Measurements from ENCODE around the gene ZFP14.
"Not testable (repeated sequence)": the region's sequence is repeated elsewhere in the genome, so short reads cannot be mapped to it uniquely, and the experiment has no call there.

Gene ZFP14

GRCh38 chr19:36363845-36364244 lies 15.2 kb downstream of the ZFP14 start:
- Histone ChIP-seq H3K79me2 (ENCODE audit: control insufficient read depth, low read length) (no peaks in the 10 kb centered on the region), H3K4me2 (ENCODE audit: low read length) (no peak overlapping the region), H3K9me3 (ENCODE audit: control insufficient read depth, insufficient read depth, low read length) (no peaks in the 10 kb centered on the region), H3K9me2 (replicated peaks; ENCODE audit: control insufficient read depth, low read length) (no peaks in the 10 kb centered on the region), H3K27me3 (ENCODE audit: control insufficient read depth, low read length) (no peaks in the 10 kb centered on the region), H4K20me1 (ENCODE audit: control insufficient read depth, insufficient read depth, low read depth, low read length) (no peaks in the 10 kb centered on the region), H3K4me1 (ENCODE audit: control insufficient read depth, low read length) (no peaks in the 10 kb centered on the region), H3F3A (ENCODE audit: control insufficient read depth, insufficient read depth) (no peaks in the 10 kb centered on the region), H3K36me3 (ENCODE audit: control insufficient read depth, low read length) (peaks cover 4% of the 10 kb centered on the region; the same call in 1 of the 2 replicates), H3K4me3 (ENCODE audit: low read length) (no peak overlapping the region), H3K27ac (ENCODE audit: low read depth, low read length) (no peak overlapping the region)
- TF ChIP-seq CTCF (IDR thresholded peaks at IDR 0.05; ENCODE audit: low read depth, low read length, poor library complexity, severe bottlenecking) (no peak), EZH2phosphoT487 (IDR thresholded peaks at IDR 0.05; ENCODE audit: borderline replicate concordance, low read length) (no peak)

- no peaks in the 10 kb centered on the region for H3F3A ChIP-seq (ENCODE audit: control insufficient read depth, insufficient read depth)
- H3K9me2 ChIP-seq (replicated peaks; ENCODE audit: control insufficient read depth, low read length) = no peaks in the 10 kb centered on the region
- H3K4me3 ChIP-seq (ENCODE audit: low read length) = no peak overlapping the region
- H3K9me3 ChIP-seq (ENCODE audit: control insufficient read depth, insufficient read depth, low read length) = peaks cover 28% of the 10 kb centered on the region
- no peak overlapping the region for H3K27ac ChIP-seq (ENCODE audit: low read depth, low read length)
- TF ChIP-seq EZH2phosphoT487 (IDR thresholded peaks at IDR 0.05; ENCODE audit: borderline replicate concordance, low read length) = no peak
- no peaks in the 10 kb centered on the region for H3K4me1 ChIP-seq (ENCODE audit: control insufficient read depth, low read length)
- no peaks in the 10 kb centered on the region for H3K36me3 ChIP-seq (ENCODE audit: control insufficient read depth, low read length)
- H3K79me2 ChIP-seq (ENCODE audit: control insufficient read depth, low read length) = no peaks in the 10 kb centered on the region
- H4K20me1 ChIP-seq (ENCODE audit: control insufficient read depth, insufficient read depth, low read depth, low read length) = no peaks in the 10 kb centered on the region
- no peaks in the 10 kb centered on the region for H3K27me3 ChIP-seq (ENCODE audit: control insufficient read depth, low read length)
- no peak overlapping the region for H3K4me2 ChIP-seq (ENCODE audit: low read length)
These were observed 38.1 kb downstream of the ZFP14 start for GRCh38 chr19:36340786-36341372.

GRCh38 chr19:36331353-36332228 lies 47.4 kb downstream of the ZFP14 start:
- peaks cover 18% of the 10 kb centered on the region for H3K4me1 ChIP-seq (ENCODE audit: control insufficient read depth, low read length)
- peak overlapping the region; percentile 99 for H3K4me3 ChIP-seq (ENCODE audit: low read length)
- no peaks in the 10 kb centered on the region for H3F3A ChIP-seq (ENCODE audit: control insufficient read depth, insufficient read depth)
- H3K9me3 ChIP-seq (ENCODE audit: control insufficient read depth, insufficient read depth, low read length) = no peaks in the 10 kb centered on the region; the same call in 1 of the 2 replicates
- H3K36me3 ChIP-seq (ENCODE audit: control insufficient read depth, low read length) = peaks cover 41% of the 10 kb centered on the region
- H3K27me3 ChIP-seq (ENCODE audit: control insufficient read depth, low read length) = no peaks in the 10 kb centered on the region
- H4K20me1 ChIP-seq (ENCODE audit: control insufficient read depth, insufficient read depth, low read depth, low read length) = no peaks in the 10 kb centered on the region
- H3K27ac ChIP-seq (ENCODE audit: low read depth, low read length) = peak overlapping the region; percentile 34; the same call in 1 of the 2 replicates
- H3K4me2 ChIP-seq (ENCODE audit: low read length) = peak overlapping the region; percentile 91
- H3K79me2 ChIP-seq (ENCODE audit: control insufficient read depth, low read length) = peaks cover 40% of the 10 kb centered on the region
- TF ChIP-seq CTCF (IDR thresholded peaks at IDR 0.05; ENCODE audit: low read depth, low read length, poor library complexity, severe bottlenecking) (no peak), EZH2phosphoT487 (IDR thresholded peaks at IDR 0.05; ENCODE audit: borderline replicate concordance, low read length) (no peak)
- no peaks in the 10 kb centered on the region for H3K9me2 ChIP-seq (replicated peaks; ENCODE audit: control insufficient read depth, low read length)

- H3K4me3 ChIP-seq (ENCODE audit: low read length) = peak overlapping the region; percentile 99
- H3K4me2 ChIP-seq (ENCODE audit: low read length) = peak overlapping the region; percentile 91
- no peaks in the 10 kb centered on the region; the same call in 1 of the 2 replicates for H3K9me3 ChIP-seq (ENCODE audit: control insufficient read depth, insufficient read depth, low read length)
- no peaks in the 10 kb centered on the region for H3K9me2 ChIP-seq (replicated peaks; ENCODE audit: control insufficient read depth, low read length)
- peaks cover 40% of the 10 kb centered on the region for H3K79me2 ChIP-seq (ENCODE audit: control insufficient read depth, low read length)
- TF ChIP-seq EZH2phosphoT487 (IDR thresholded peaks at IDR 0.05; ENCODE audit: borderline replicate concordance, low read length) (no peak), CTCF (IDR thresholded peaks at IDR 0.05; ENCODE audit: low read depth, low read length, poor library complexity, severe bottlenecking) (no peak)
- H3F3A ChIP-seq (ENCODE audit: control insufficient read depth, insufficient read depth) = no peaks in the 10 kb centered on the region
- peaks cover 54% of the 10 kb centered on the region for H3K36me3 ChIP-seq (ENCODE audit: control insufficient read depth, low read length)
- no peaks in the 10 kb centered on the region for H4K20me1 ChIP-seq (ENCODE audit: control insufficient read depth, insufficient read depth, low read depth, low read length)
- no peaks in the 10 kb centered on the region for H3K27me3 ChIP-seq (ENCODE audit: control insufficient read depth, low read length)
- H3K27ac ChIP-seq (ENCODE audit: low read depth, low read length) = no peak overlapping the region
- H3K4me1 ChIP-seq (ENCODE audit: control insufficient read depth, low read length) = peaks cover 18% of the 10 kb centered on the region
These were observed 48.8 kb downstream of the ZFP14 start for GRCh38 chr19:36330216-36330615.

GRCh38 chr19:36329534-36329933 lies 49.5 kb downstream of the ZFP14 start:
- not testable (repeated sequence) for H3K4me3 ChIP-seq (ENCODE audit: low read length); H3K9me3 ChIP-seq (ENCODE audit: control insufficient read depth, insufficient read depth, low read length); H3K4me2 ChIP-seq (ENCODE audit: low read length); H3F3A ChIP-seq (ENCODE audit: control insufficient read depth, insufficient read depth); H3K27me3 ChIP-seq (ENCODE audit: control insufficient read depth, low read length); H3K9me2 ChIP-seq (replicated peaks; ENCODE audit: control insufficient read depth, low read length); H3K27ac ChIP-seq (ENCODE audit: low read depth, low read length); H4K20me1 ChIP-seq (ENCODE audit: control insufficient read depth, insufficient read depth, low read depth, low read length)
- Histone ChIP-seq H3K36me3 (ENCODE audit: control insufficient read depth, low read length) (peaks cover 56% of the 10 kb centered on the region), H3K79me2 (ENCODE audit: control insufficient read depth, low read length) (peaks cover 40% of the 10 kb centered on the region), H3K4me1 (ENCODE audit: control insufficient read depth, low read length) (peaks cover 18% of the 10 kb centered on the region)

All from DOHH2 (cell line).